HFF-Myc (cell line): Measurements from ENCODE around the gene CDC42BPA.

Source experiments
- DNase-seq: peaks from one replicate; pipeline ENCODE4 v3.0.0-alpha.2; 2011; ENCODE audit warnings: low read depth; ENCODE audit errors: extremely low read depth
- H3K4me3 ChIP-seq: replicated peaks from 2 replicates; pipeline ENCODE4 v1.5.1; 2011; ENCODE audit warnings: low read depth, mild to moderate bottlenecking, control low read depth, low read length
- TF ChIP-seq, protein P1 (sequence below): IDR thresholded peaks from 2 replicates; pipeline ENCODE4 v1.5.1; 2012; ENCODE audit warnings: mild to moderate bottlenecking, low read depth, low read length, control low read depth; ENCODE audit errors: missing control alignments

CDC42BPA gene

DNA sequence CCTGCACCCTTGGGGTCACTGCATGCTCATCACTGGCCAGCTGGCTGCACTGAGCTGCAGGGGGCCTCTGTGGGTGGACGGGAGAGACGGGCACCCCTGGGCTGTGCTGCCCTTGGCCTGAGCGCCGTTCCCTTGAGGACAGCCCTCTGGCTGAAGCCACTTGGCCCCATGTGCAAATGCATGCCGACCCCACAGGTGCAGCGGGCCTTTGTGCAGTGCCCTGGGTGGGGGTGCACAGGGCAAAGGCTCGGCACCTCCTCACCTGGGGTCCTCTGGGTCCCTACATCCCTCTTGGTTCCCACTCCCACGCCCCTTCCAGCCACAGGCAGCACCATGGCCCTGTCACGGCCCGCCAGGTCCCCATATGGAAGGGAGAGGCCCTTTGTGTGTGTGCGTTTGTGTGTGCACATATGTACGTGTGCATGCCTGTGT is 336.9 kb downstream of the CDC42BPA start:
- no peak for DNase-seq
- H3K4me3 ChIP-seq: no peak overlapping the region
- TF ChIP-seq, protein P1, sequence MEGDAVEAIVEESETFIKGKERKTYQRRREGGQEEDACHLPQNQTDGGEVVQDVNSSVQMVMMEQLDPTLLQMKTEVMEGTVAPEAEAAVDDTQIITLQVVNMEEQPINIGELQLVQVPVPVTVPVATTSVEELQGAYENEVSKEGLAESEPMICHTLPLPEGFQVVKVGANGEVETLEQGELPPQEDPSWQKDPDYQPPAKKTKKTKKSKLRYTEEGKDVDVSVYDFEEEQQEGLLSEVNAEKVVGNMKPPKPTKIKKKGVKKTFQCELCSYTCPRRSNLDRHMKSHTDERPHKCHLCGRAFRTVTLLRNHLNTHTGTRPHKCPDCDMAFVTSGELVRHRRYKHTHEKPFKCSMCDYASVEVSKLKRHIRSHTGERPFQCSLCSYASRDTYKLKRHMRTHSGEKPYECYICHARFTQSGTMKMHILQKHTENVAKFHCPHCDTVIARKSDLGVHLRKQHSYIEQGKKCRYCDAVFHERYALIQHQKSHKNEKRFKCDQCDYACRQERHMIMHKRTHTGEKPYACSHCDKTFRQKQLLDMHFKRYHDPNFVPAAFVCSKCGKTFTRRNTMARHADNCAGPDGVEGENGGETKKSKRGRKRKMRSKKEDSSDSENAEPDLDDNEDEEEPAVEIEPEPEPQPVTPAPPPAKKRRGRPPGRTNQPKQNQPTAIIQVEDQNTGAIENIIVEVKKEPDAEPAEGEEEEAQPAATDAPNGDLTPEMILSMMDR: no peak

DNA sequence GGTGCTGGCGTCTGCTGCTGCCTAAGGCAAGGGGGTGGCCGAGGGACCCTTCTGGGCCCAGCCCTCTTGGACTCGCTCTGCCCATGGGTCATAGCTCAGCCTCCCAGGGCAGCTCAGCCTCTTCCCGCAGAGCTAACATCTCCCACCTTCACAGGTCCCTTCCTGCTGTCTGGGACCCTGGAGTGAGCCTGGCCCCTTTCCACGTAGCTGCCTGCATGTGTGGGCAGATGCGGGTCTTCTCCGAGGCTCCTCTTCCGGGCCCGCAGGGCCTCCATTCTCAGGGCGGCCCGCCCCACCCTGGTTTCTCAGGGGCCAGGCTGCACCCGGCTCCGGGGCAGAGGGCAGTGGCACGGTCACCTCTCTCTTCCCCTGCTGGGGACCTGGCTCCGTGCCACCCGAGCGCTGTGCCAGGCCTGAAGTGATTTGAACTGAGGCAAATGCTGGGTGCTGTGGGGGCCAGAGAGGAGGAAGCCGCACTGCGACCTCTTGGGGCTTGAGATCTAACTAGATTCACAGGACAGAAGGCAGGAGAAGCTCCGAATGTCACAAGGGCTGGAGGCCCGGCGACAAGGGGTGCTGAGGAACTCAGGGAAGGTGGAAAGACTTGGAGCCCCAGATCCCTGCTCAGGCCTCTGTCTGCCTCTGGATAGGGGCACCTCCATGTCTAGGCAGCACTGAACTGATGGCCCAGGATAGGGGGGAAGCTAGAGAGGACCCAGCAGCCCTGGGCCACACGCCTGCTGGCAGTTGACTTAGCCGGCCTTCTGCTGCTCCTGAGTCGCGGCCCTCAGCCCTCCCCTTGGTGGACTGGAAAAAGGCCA is 337.5 kb downstream of the CDC42BPA start:
- no peak overlapping the region for H3K4me3 ChIP-seq
- TF ChIP-seq, protein P1: no peak
- no peak for DNase-seq

DNA sequence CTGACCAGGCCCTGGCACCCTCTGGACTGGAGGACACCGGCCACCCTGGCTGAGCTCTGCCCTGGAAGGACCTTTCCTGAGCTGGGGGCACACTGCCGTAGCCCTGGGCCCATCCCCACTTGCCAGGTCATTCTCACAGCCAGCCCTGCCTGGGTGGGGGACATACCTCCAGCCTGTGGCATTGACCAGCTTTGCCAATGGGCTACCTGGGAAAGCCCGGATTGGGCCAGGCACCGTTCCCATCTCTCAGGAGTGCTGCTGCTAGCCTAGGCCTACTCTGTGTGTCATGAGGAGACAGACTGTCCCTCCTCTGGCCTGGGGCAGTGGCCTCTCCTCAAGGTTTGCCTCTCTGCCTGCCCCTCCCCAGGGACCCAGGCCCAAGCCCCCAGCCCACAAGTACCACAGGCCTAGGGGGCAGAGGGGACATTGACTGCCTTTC is 338.2 kb downstream of the CDC42BPA start:
- TF ChIP-seq, protein P1: no peak
- DNase-seq: no peak
- H3K4me3 ChIP-seq: no peak overlapping the region

DNA sequence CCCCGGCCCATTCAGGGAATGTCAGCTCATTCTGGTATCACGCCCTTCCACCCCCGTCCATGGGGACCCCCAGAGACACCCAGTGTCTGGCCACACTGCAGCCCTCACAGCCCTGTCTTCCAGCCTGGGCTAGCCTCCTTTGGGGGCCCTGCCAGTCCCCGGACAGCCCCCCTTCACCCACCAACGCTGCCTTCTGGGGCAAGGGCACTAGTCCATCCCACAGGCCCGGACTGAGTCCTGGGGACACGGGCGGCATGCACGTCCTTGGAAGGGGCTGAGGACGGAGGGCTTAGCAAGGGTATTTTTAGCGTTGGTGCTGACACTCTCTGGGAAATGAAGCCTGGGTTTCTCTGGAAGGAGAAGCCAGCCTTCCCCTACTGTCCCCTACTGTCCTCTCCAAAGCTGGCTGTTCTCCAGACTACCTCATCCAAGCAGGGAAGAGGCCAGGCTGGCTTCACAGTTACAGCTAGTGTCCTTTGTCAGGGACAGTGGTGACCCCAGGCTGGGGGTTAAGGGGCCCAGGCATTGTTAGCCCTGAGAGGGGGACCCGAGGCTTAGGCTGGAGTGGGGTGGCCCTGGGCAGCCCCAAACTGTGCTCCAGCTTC is 338.7 kb downstream of the CDC42BPA start:
- TF ChIP-seq, protein P1: no peak
- DNase-seq: no peak
- H3K4me3 ChIP-seq: no peak overlapping the region

DNA sequence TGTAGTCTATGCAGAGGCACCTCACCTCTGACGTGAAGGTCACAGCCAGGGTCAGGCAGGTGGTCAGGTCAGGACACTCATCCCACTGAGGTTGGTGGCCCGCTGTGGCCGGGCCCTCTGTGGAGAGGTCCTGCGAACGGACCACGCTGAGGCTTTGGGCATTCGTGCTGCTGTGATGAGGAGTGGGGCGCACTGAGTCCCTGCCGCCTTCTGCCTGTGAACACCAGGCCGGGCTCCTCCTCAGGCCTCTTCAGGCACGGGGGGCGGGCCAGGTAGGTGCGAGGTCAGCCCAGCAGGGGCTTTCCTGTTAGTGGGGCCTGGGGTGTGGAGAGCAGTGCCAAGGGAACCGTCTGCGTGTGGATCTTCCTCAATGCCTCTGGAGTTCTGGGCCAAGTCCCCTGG is 339.2 kb downstream of the CDC42BPA start:
- TF ChIP-seq, protein P1: no peak
- H3K4me3 ChIP-seq: no peak overlapping the region
- DNase-seq: no peak

DNA sequence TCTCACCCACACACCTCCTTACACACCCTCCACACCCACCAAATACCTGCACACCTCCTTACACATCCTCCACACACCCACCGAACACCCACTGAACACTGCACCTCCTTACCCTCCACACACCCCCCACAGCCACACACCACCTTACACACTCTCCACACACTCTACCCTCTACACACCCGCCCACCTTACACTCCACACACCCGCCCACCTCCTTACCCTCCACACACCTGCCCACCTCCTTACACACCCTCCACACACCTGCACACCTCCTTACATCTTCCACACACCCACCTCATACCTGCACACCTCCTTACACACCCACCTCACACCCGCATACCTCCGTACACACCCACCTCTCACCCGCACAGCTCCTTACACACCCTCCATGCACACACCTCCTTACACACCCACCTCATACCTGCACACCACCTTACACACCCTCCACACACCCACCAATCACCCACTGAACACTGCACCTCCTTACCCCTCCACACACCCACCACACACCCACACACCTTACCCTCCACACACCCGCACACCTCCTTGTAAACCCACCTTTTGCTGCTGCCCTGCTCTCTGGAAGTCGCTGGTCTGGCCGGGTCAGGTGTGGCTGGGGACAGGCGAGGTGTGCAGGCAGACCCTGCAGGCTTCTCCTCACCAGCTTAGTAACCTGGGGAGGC is 339.7 kb downstream of the CDC42BPA start:
- TF ChIP-seq, protein P1: no peak
- DNase-seq: no peak
- no peak overlapping the region for H3K4me3 ChIP-seq
